K562 (cell line): ENCODE results near the gene ZNF316. TPM values are rescaled to one million over a fixed set of nuclear protein-coding genes. Genes with fewer than 3 reads are reported as not detected.

ENCODE experiments used
- ATAC-seq: fragments of 200-7000 bp; cut with Tn5 transposase; 3 replicates; pipeline ENCODE4 v1.9.1; 2020; ENCODE audit warnings: moderate library complexity
- BruUV-seq: library from RNA; stranded (reverse); fragments of 400-500 nt; replicated peaks from 2 replicates; lab custom pipeline; 2021; lab: Mats Ljungman, UMichigan
- CTCF ChIA-PET: fragments of 300-600 bp; formaldehyde crosslinking; extraction: SDS; loops from one replicate; lab custom pipeline; 2021; ENCODE audit warnings: low intra/inter-chr PET ratio; lab: Yijun Ruan, JAX
- POLR2A ChIA-PET: fragments of 300-600, 350-650 bp; sonication (Branson Sonifier 250); formaldehyde crosslinking; extraction: SDS; loops from one replicate; lab custom pipeline; 2021; ENCODE audit warnings: antibody characterized with exemption, inconsistent platforms; lab: Yijun Ruan, JAX
- DNase-seq, 4 experiments: peaks; one replicate each; pipeline versions ENCODE4 v3.0.0 to v3.0.0-alpha.2; 2011 to 2018; ENCODE audit warnings: low spot score in 3 of 4, mixed read lengths in 3 of 4; ENCODE audit errors: extremely low read depth in 1 of 4
- FAIRE-seq: peaks from 2 replicates; lab custom pipeline; 2011; peaks lifted over from hg19 to GRCh38; lab: Jason Lieb, UNC
- H2AFZ ChIP-seq: 2 replicates; pipeline ENCODE4 v1.6.0; 2011; ENCODE audit warnings: low read depth, low read length, control low read depth, inconsistent platforms
- H3K27ac ChIP-seq: fragments of 200-600 bp; 3 replicates; pipeline ENCODE4 v1.8.0; 2011; ENCODE audit warnings: low read depth, mild to moderate bottlenecking, control low read depth, inconsistent platforms, low read length, moderate library complexity, mixed read lengths; ENCODE audit errors: extremely low read depth
- H3K27me3 ChIP-seq, 2 experiments: fragments of 300-600 bp in 1 of 2; 2 replicates in 1 of 2; 3 replicates in 1 of 2; pipeline versions ENCODE4 v1.6.0 to v1.8.0; 2011; ENCODE audit warnings: inconsistent platforms in 2 of 2, low read length in 2 of 2, mild to moderate bottlenecking in 1 of 2, mixed read lengths in 1 of 2, moderate library complexity in 1 of 2; ENCODE audit not compliant: control insufficient read depth in 2 of 2, insufficient read depth in 2 of 2
- H3K36me3 ChIP-seq: fragments of 300-600 bp; 3 replicates; pipeline ENCODE4 v1.8.0; 2011; ENCODE audit warnings: mild to moderate bottlenecking, low read length, inconsistent platforms; ENCODE audit not compliant: control insufficient read depth, insufficient read depth
- H3K4me1 ChIP-seq, 2 experiments: fragments of 200-600 bp in 1 of 2; replicated peaks in 1 of 2; 2 replicates in 1 of 2; 3 replicates in 1 of 2; pipeline versions ENCODE4 v1.5.1 to v1.8.0; 2011; ENCODE audit warnings: inconsistent platforms in 2 of 2, low read length in 2 of 2, mild to moderate bottlenecking in 1 of 2, mixed read lengths in 1 of 2, moderate library complexity in 1 of 2; ENCODE audit not compliant: control insufficient read depth in 2 of 2, insufficient read depth in 2 of 2
- H3K4me2 ChIP-seq: 2 replicates; pipeline ENCODE4 v1.6.1; 2011; ENCODE audit warnings: low read length, control low read depth, inconsistent platforms, mixed read lengths; ENCODE audit not compliant: insufficient read depth
- H3K4me3 ChIP-seq: fragments of 200-600 bp; sonication (generic), shearing (Covaris generic); 2 replicates; pipeline ENCODE4 v1.5.1; 2016; ENCODE audit warnings: control low read depth, inconsistent platforms
- H3K79me2 ChIP-seq: fragments of 200-600 bp; 3 replicates; pipeline ENCODE4 v1.8.0; 2011; ENCODE audit warnings: low read length, inconsistent platforms; ENCODE audit not compliant: control insufficient read depth, insufficient read depth
- H3K9ac ChIP-seq, 2 experiments: 2 replicates each; pipeline versions ENCODE4 v1.6.0 to v1.6.1; 2011; ENCODE audit warnings: low read depth in 2 of 2, low read length in 2 of 2, control low read depth in 1 of 2, inconsistent platforms in 1 of 2, mild to moderate bottlenecking in 1 of 2, mixed read lengths in 1 of 2; ENCODE audit not compliant: insufficient read depth in 1 of 2
- H3K9me1 ChIP-seq: one replicate; pipeline ENCODE4 v1.6.0; 2011; ENCODE audit warnings: inconsistent platforms, mild to moderate bottlenecking, low read length, moderate library complexity; ENCODE audit not compliant: control insufficient read depth, insufficient read depth
- H3K9me3 ChIP-seq: replicated peaks from 2 replicates; pipeline ENCODE4 v1.5.1; 2011; ENCODE audit warnings: low read depth, low read length, inconsistent platforms; ENCODE audit not compliant: control insufficient read depth, insufficient read depth
- H4K20me1 ChIP-seq: replicated peaks from 2 replicates; pipeline ENCODE4 v1.6.1; 2011; ENCODE audit warnings: low read length, inconsistent platforms, mixed read lengths; ENCODE audit not compliant: control insufficient read depth, insufficient read depth
- KAT7 ChIP-seq: sonication (generic); formaldehyde crosslinking; IDR thresholded peaks from 2 replicates; pipeline ENCODE4 v1.8.0; 2022; ENCODE audit warnings: missing genetic modification reagents, mild to moderate bottlenecking, borderline replicate concordance
- POLR2G ChIP-seq: fragments of 200-400 bp; formaldehyde crosslinking; IDR thresholded peaks from 2 replicates; pipeline ENCODE4 v1.6.1; 2017; ENCODE audit warnings: low read depth, mild to moderate bottlenecking, antibody characterized with exemption, low read length, moderate library complexity
- WGBS: fragments of 100-300 bp; shearing (Covaris generic); methylation state at CpG from one replicate; pipeline ENCODE4 v1.1.6; 2016; ENCODE audit warnings: low coverage, mixed read lengths; ENCODE audit not compliant: insufficient coverage; ENCODE audit errors: missing lambda C conversion rate; 5-methylcytosine and 5-hydroxymethylcytosine counted together
- in situ Hi-C: fragments of 300-500 bp; cut with MboI; formaldehyde crosslinking; loops from 4 replicates; pipeline ENCODE4 v1.15.0; 2018; ENCODE audit warnings: inconsistent platforms, mixed read lengths
- intact Hi-C: fragments of 100-400 bp; cut with micrococcal nuclease; formaldehyde crosslinking; loops from 2 replicates; pipeline ENCODE4 v1.14.2; 2022
- polyA plus RNA-seq, 8 experiments: library from polyadenylated mRNA; depleted of rRNA in 4 of 8; stranded (reverse) in 5 of 8; unstranded in 3 of 8; fragments of >200 nt; fragmentation: Nextera tagmentation in 2 of 8; fragmentation: Illumina TruSeq in 1 of 8; extraction: Ambion mirVana in 2 of 8; extraction: Trizol in 1 of 8; gene quantifications; 2 replicates each; pipeline versions ENCODE4 v1.2.1 to v1.2.3, GENCODE V29; 2011 to 2014; ENCODE audit warnings: inconsistent platforms in 1 of 8, missing spikeins in 1 of 8
- total RNA-seq, 7 experiments: library from RNA; depleted of rRNA in 6 of 7; stranded (reverse); fragments of >200 nt in 6 of 7; fragmentation: Illumina TruSeq in 2 of 7; extraction: Trizol in 2 of 7; gene quantifications; 2 replicates each; pipeline versions ENCODE4 v1.2.1 to v1.2.3, GENCODE V29; 2011 to 2021; ENCODE audit warnings: low replicate concordance in 1 of 7

The ZNF316 gene
- total and polyA plus RNA-seq, 9 of the 15 experiments (the other 6 are each of a cell fraction or from before 2014, with no cell fraction given), result 0.10 to 34.0 (median 8.6) TPM

DNA sequence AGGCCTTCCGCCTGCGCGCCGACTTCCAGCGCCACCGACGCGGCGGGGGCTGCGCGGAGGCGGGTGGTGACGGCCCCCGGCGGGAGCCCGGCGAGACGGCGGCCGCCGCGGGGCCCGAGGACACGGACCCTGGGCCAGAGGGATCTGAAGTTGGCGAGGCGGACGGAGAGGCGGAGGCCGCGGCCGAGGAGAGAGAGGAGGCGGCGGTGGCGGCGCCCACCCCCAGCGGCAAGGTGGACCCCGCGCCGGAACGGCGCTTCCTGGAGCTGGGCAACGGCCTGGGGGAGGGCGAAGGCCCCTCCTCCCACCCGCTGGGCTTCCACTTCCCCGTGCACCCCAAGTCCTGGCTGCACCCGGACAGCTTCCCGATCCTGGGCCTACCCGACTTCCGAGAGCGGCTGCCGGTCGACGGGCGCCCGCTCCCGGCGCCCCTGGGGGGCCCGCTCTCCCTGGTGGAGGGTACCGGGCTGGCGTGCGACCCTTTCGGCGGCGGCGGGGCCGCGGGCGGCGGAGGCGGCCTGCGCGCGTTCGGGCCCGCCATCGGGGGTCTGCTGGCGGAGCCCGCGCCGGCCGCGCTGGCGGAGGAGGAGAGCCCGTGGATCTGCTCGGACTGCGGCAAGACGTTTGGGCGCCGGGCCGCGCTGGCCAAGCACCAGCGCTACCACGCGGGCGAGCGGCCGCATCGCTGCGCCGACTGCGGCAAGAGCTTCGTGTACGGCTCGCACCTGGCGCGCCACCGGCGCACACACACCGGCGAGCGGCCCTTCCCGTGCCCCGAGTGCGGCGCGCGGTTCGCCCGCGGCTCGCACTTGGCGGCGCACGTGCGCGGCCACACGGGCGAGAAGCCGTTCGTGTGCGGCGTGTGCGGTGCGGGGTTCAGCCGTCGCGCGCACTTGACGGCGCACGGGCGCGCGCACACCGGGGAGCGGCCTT lies 16.2 kb downstream of the ZNF316 start:
- intact Hi-C loops, result no loop called here
- Histone ChIP-seq H3K27me3 (no peaks in the 10 kb centered on the region), H3K4me2 (no peak overlapping the region), H4K20me1 (no peaks in the 10 kb centered on the region), H3K9me1 (no peaks in the 10 kb centered on the region), H3K4me3 (no peak overlapping the region), H3K79me2 (no peaks in the 10 kb centered on the region), H3K4me1 (peaks cover 0 to 6% of the 10 kb centered on the region in 2 experiments; a peak in 2 of 5 replicates), H3K9ac (no peak overlapping the region), H3K27ac (no peak overlapping the region), H3K9me3 (peaks cover 12% of the 10 kb centered on the region), H2AFZ (no peak overlapping the region), H3K36me3 (peaks cover 57% of the 10 kb centered on the region; the same call in 2 of the 3 replicates)
- ChIA-PET POLR2A (interaction anchor here (0.6 kb wide), 1 partner anchor 30 kb away, joined by 3 read pairs; no protein-coding TSS in a partner anchor), CTCF (no interaction called here)
- 98% methylated on average over 7 of the region's 146 CpGs for WGBS
- DNase-seq (peak in 2 of 4 experiments; percentile 5 to 11), FAIRE-seq (no peak), ATAC-seq (no peak)
- in situ Hi-C loops, result no loop called here
- TF ChIP-seq KAT7, result no peak
- TF ChIP-seq POLR2G, result peak; percentile 21; the same call in 1 of the 2 replicates
- no TSS peak for BruUV-seq
